HEK293 (cell line): Measurements from ENCODE around the gene OBSCN.

Source experiments
- CTCF ChIA-PET: fragments of 350-600 bp; formaldehyde crosslinking; extraction: SDS; loops from one replicate; lab custom pipeline; 2021; ENCODE audit warnings: antibody characterized with exemption; lab: Yijun Ruan, JAX
- POLR2A ChIA-PET: fragments of 300-600 bp; formaldehyde crosslinking; extraction: SDS; loops from one replicate; lab custom pipeline; 2020; ENCODE audit warnings: antibody characterized with exemption, inconsistent platforms; lab: Yijun Ruan, JAX
- H3K27ac ChIP-seq: fragments of 200-500 bp; sonication (Bioruptor generic); 2 replicates; pipeline ENCODE4 v1.5.1; 2014; ENCODE audit warnings: low read depth, low read length, control low read depth, inconsistent platforms; ENCODE audit errors: extremely low read depth
- H3K36me3 ChIP-seq, 2 experiments: fragments of 200-500 bp in 1 of 2; sonication (Bioruptor generic) in 1 of 2; 1 replicate in 1 of 2; 2 replicates in 1 of 2; pipeline ENCODE4 v1.5.1; 2014 to 2017; ENCODE audit warnings: inconsistent platforms in 2 of 2, low read length in 2 of 2; ENCODE audit not compliant: control insufficient read depth in 2 of 2, insufficient read depth in 1 of 2
- H3K4me1 ChIP-seq: fragments of 200-500 bp; sonication (Bioruptor generic); 2 replicates; pipeline ENCODE4 v1.5.1; 2014; ENCODE audit warnings: mild to moderate bottlenecking, low read length, inconsistent platforms; ENCODE audit not compliant: control insufficient read depth, insufficient read depth
- H3K4me3 ChIP-seq: 2 replicates; pipeline ENCODE4 v1.5.1; 2011; ENCODE audit warnings: low read depth, mild to moderate bottlenecking, control low read depth, low read length, moderate library complexity
- H3K9me3 ChIP-seq: fragments of 200-500 bp; sonication (Bioruptor generic); 2 replicates; pipeline ENCODE4 v1.5.1; 2014; ENCODE audit warnings: low read depth, low read length, inconsistent platforms; ENCODE audit not compliant: control insufficient read depth, insufficient read depth
- EGR2 ChIP-seq: fragments of 450-650 bp; formaldehyde crosslinking; IDR thresholded peaks from 2 replicates; pipeline ENCODE4 v1.5.1; 2016; ENCODE audit warnings: low read depth, missing biosample characterization, missing genetic modification characterization
- HOXC10 ChIP-seq: sonication (generic); formaldehyde crosslinking; IDR thresholded peaks from 2 replicates; pipeline ENCODE4 v1.8.1; 2023; ENCODE audit warnings: mild to moderate bottlenecking, missing genetic modification reagents
- KLF7 ChIP-seq: fragments of 450-650 bp; formaldehyde crosslinking; IDR thresholded peaks from 2 replicates; pipeline ENCODE4 v1.5.1; 2016; ENCODE audit warnings: missing biosample characterization, missing genetic modification characterization, borderline replicate concordance
- PRDM4 ChIP-seq: fragments of 450-650 bp; formaldehyde crosslinking; IDR thresholded peaks from 2 replicates; pipeline ENCODE4 v1.5.1; 2017; ENCODE audit warnings: missing biosample characterization, missing genetic modification characterization
- SP7 ChIP-seq: fragments of 450-650 bp; formaldehyde crosslinking; IDR thresholded peaks from 2 replicates; pipeline ENCODE4 v1.5.1; 2016; ENCODE audit warnings: missing biosample characterization, missing genetic modification characterization
- TSHZ1 ChIP-seq: fragments of 450-650 bp; formaldehyde crosslinking; IDR thresholded peaks from 2 replicates; pipeline ENCODE4 v1.5.1; 2016; ENCODE audit warnings: missing biosample characterization, missing genetic modification characterization, borderline replicate concordance
- ZFP69B ChIP-seq: fragments of 450-650 bp; formaldehyde crosslinking; IDR thresholded peaks from 2 replicates; pipeline ENCODE4 v1.5.1; 2016; ENCODE audit warnings: missing biosample characterization, missing genetic modification characterization
- ZNF112 ChIP-seq: fragments of 450-650 bp; formaldehyde crosslinking; IDR thresholded peaks from 2 replicates; pipeline ENCODE4 v1.5.0; 2017; ENCODE audit warnings: missing biosample characterization, missing genetic modification characterization
- ZNF169 ChIP-seq: fragments of 450-650 bp; formaldehyde crosslinking; IDR thresholded peaks from 2 replicates; pipeline ENCODE4 v1.5.1; 2016; ENCODE audit warnings: missing biosample characterization, missing genetic modification characterization
- ZNF174 ChIP-seq: fragments of 450-650 bp; formaldehyde crosslinking; IDR thresholded peaks from 2 replicates; pipeline ENCODE4 v1.5.0; 2017; ENCODE audit warnings: missing biosample characterization, mild to moderate bottlenecking, missing genetic modification characterization
- ZNF175 ChIP-seq: fragments of 450-650 bp; formaldehyde crosslinking; IDR thresholded peaks from 2 replicates; pipeline ENCODE4 v1.5.1; 2016; ENCODE audit warnings: missing biosample characterization, missing genetic modification characterization
- ZNF221 ChIP-seq: fragments of 450-650 bp; formaldehyde crosslinking; IDR thresholded peaks from 2 replicates; pipeline ENCODE4 v1.5.1; 2017; ENCODE audit warnings: missing biosample characterization, missing genetic modification characterization, borderline replicate concordance
- ZNF274 ChIP-seq, 2 experiments: fragments of 200-500 bp in 1 of 2; fragments of 450-650 bp in 1 of 2; sonication (Bioruptor generic) in 1 of 2; formaldehyde crosslinking in 1 of 2; IDR thresholded peaks; 2 replicates each; pipeline versions ENCODE4 v1.5.1 to v1.6.1; 2014 to 2016; ENCODE audit warnings: borderline replicate concordance in 1 of 2, inconsistent platforms in 1 of 2, low read length in 1 of 2, missing biosample characterization in 1 of 2, missing genetic modification characterization in 1 of 2
- ZNF324 ChIP-seq: fragments of 450-650 bp; formaldehyde crosslinking; IDR thresholded peaks from 2 replicates; pipeline ENCODE4 v1.5.1; 2016; ENCODE audit warnings: missing biosample characterization, missing genetic modification characterization
- ZNF354C ChIP-seq: fragments of 450-650 bp; formaldehyde crosslinking; IDR thresholded peaks from 2 replicates; pipeline ENCODE4 v1.5.1; 2016; ENCODE audit warnings: missing biosample characterization, missing genetic modification characterization, low read depth, borderline replicate concordance
- ZNF658 ChIP-seq: fragments of 450-650 bp; formaldehyde crosslinking; IDR thresholded peaks from 2 replicates; pipeline ENCODE4; 2016; ENCODE audit warnings: missing biosample characterization, missing genetic modification characterization
- ZSCAN16 ChIP-seq: fragments of 450-650 bp; formaldehyde crosslinking; IDR thresholded peaks from 2 replicates; pipeline ENCODE4 v1.5.1; 2016; ENCODE audit warnings: missing biosample characterization, missing genetic modification characterization
- TF ChIP-seq, protein P1 (sequence below): fragments of 450-650 bp; formaldehyde crosslinking; IDR thresholded peaks from 2 replicates; pipeline ENCODE4 v1.5.1; 2016; ENCODE audit warnings: missing biosample characterization, missing genetic modification characterization, low read depth
- TF ChIP-seq, protein P2 (sequence below): fragments of 450-650 bp; formaldehyde crosslinking; IDR thresholded peaks from 2 replicates; pipeline ENCODE4 v1.5.1; 2016; ENCODE audit warnings: missing biosample characterization, missing genetic modification characterization

Gene OBSCN

GRCh38 chr1:228352677-228353481 lies 145.0 kb downstream of the OBSCN start:
- CTCF ChIA-PET = no interaction called here
- H3K36me3 ChIP-seq = no peaks in the 10 kb centered on the region
- H3K4me1 ChIP-seq = no peaks in the 10 kb centered on the region
- no peak overlapping the region for H3K27ac ChIP-seq
- H3K9me3 ChIP-seq = no peaks in the 10 kb centered on the region
- no peak overlapping the region for H3K4me3 ChIP-seq
- no peak for TF ChIP-seq ZFP69B (tag by site-specific recombination)
- no peak for TF ChIP-seq ZNF221
- no peak for TF ChIP-seq ZNF112 (tag by site-specific recombination)
- no peak for TF ChIP-seq PRDM4 (tag by site-specific recombination)
- TF ChIP-seq SP7 (tag by site-specific recombination) = no peak
- TF ChIP-seq ZNF324 (tag by site-specific recombination) = no peak
- TF ChIP-seq ZNF354C (tag by site-specific recombination) = no peak
- TF ChIP-seq KLF7 (tag by site-specific recombination) = no peak
- no peak for TF ChIP-seq TSHZ1 (tag by site-specific recombination)
- TF ChIP-seq EGR2 (tag by site-specific recombination) = no peak
- TF ChIP-seq ZNF175 (tag by site-specific recombination) = no peak
- TF ChIP-seq, protein P1, sequence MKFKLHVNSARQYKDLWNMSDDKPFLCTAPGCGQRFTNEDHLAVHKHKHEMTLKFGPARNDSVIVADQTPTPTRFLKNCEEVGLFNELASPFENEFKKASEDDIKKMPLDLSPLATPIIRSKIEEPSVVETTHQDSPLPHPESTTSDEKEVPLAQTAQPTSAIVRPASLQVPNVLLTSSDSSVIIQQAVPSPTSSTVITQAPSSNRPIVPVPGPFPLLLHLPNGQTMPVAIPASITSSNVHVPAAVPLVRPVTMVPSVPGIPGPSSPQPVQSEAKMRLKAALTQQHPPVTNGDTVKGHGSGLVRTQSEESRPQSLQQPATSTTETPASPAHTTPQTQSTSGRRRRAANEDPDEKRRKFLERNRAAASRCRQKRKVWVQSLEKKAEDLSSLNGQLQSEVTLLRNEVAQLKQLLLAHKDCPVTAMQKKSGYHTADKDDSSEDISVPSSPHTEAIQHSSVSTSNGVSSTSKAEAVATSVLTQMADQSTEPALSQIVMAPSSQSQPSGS = no peak
- TF ChIP-seq ZNF169 = no peak
- TF ChIP-seq ZNF174 (tag by site-specific recombination) = no peak
- no peak for TF ChIP-seq ZSCAN16 (tag by site-specific recombination)
- TF ChIP-seq ZNF658 (tag by site-specific recombination) = no peak
- TF ChIP-seq ZNF274 (IDR thresholded peaks at IDR 0.05; ENCODE audit: low read length) = no peak
- TF ChIP-seq ZNF274 (tag by site-specific recombination; IDR thresholded peaks at IDR 0.05; ENCODE audit: borderline replicate concordance) = no peak
- TF ChIP-seq, protein P2, sequence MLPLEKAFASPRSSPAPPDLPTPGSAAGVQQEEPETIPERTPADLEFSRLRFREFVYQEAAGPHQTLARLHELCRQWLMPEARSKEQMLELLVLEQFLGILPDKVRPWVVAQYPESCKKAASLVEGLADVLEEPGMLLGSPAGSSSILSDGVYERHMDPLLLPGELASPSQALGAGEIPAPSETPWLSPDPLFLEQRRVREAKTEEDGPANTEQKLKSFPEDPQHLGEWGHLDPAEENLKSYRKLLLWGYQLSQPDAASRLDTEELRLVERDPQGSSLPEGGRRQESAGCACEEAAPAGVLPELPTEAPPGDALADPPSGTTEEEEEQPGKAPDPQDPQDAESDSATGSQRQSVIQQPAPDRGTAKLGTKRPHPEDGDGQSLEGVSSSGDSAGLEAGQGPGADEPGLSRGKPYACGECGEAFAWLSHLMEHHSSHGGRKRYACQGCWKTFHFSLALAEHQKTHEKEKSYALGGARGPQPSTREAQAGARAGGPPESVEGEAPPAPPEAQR (tag by site-specific recombination) = no peak
- no peak for TF ChIP-seq HOXC10 (CRISPR knock-in tag)
- TF ChIP-seq, all 188 proteins: peak for 0
- POLR2A ChIA-PET = no interaction called here
